GM18508 (cell line): Measurements from ENCODE around the gene CDC20.
"Not testable (repeated sequence)": the region's sequence is repeated elsewhere in the genome, so short reads cannot be mapped to it uniquely, and the experiment has no call there.

Source experiments
- ATAC-seq: cut with Tn5 transposase; IDR thresholded peaks from one replicate; pipeline ENCODE4 v1.9.1; 2021; ENCODE audit warnings: moderate number of reproducible peaks; ENCODE audit not compliant: insufficient read depth, unreplicated experiment

CDC20 gene

GRCh38 chr1:43377831-43378230 lies 19.1 kb downstream of the CDC20 start:
- no peak for ATAC-seq

DNA sequence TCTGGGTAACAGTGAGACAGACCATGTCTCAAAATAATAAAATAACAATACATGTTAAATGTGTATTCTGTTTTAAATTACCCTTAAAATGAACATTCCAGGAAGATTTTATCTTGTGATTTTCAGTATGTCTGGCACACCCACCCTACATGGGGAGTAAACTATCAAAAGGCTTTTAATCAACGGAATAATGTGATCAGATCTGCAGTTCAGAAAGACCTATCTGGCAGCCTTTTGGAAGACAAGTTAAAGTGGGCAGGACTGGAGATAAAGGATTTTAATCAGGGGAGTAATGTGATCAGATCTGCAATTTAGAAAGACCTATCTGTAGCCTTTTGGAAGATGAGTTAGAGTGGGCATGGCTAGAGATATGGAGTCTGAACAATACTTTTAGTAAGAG lies 20.7 kb downstream of the CDC20 start:
- no peak for ATAC-seq

GRCh38 chr1:43381612-43382011 lies 22.8 kb downstream of the CDC20 start:
- no peak for ATAC-seq

GRCh38 chr1:43382027-43382779 lies 23.4 kb downstream of the CDC20 start:
- ATAC-seq, result no peak

DNA sequence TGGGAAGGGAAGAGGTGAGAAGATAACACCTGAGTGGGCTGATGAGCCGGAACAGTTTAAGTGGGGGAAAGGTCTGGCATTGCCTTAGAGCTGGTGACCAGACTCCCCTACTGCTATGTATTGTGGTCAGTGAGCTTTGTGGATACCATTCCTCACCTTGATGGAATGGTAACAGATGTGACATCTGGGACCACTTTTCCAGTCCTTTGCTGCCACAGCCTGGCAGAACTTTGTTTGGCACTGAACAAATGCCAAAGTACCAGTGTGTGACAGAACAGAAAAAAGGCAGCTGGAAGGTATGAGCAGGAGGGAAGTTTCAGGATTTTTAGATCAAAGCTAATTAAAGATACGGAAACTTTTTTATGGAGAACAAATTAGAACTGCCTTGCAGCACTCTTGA lies 24.7 kb downstream of the CDC20 start:
- ATAC-seq, result no peak

GRCh38 chr1:43386676-43387075 lies 27.9 kb downstream of the CDC20 start:
- ATAC-seq, result no peak

DNA sequence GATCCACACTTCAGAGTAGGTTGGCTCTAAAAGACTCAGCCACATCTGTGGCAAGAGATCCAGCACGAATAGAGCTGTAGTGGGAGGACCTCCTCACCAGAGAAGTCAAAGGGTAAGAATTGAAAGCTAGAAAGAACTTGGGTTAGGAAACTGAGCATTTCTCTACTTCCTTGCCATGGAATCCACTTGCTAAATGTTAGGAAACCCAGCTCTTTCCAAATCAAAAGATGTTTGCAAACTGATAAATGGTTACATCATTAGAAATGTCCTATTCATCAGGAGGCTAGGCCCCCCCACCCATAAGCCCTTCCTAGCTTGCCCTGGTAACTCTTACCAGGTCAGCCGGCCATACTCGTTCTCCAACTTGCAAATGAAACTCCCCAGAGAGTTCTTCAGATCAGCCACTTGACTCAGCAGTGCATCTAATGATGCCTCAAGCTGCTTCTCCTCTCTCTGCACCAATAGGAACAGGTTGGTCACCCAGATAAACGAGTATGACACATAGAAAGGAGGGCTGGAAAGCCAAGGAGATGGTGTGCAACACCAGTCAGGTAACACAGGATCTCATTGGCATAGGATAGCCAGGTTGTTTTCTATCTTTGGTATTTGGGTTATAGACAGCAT lies 29.3 kb downstream of the CDC20 start:
- no peak for ATAC-seq

DNA sequence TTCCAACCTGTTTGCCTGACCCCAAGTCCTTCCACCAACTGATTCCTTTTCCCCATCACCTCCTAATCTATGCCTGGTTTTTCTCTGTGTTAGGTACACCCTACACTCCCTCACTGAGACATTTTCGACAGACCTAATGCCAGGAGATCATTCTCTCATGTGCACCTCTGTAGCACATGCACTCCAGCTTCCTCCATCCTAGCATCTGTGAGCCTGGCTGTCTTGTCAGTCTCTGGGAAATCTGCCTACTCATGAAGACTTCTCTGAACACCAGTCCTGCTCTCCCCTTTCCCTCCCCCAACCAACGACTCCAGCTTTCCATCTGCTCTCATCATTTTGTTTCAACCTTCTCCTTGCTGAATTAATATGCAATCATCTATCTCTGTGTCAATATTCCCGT lies 29.8 kb downstream of the CDC20 start:
- ATAC-seq, result no peak

GRCh38 chr1:43389326-43390313 lies 30.8 kb downstream of the CDC20 start, which contains the start of the genes MED8 and SZT2:
MED8 (minus strand) TSS chr1:43389800; CDS start chr1:43389764, 36 bp downstream.
SZT2 (plus strand) TSS chr1:43389899; CDS start chr1:43389969, 70 bp downstream.
- ATAC-seq, result no peak

GRCh38 chr1:43392702-43393101 lies 33.9 kb downstream of the CDC20 start:
- no peak for ATAC-seq

- no peak for ATAC-seq
Measured at GRCh38 chr1:43395523-43395922, 36.7 kb downstream of the CDC20 start.

GRCh38 chr1:43396059-43396458 lies 37.3 kb downstream of the CDC20 start:
- no peak for ATAC-seq

GRCh38 chr1:43398227-43398626 lies 39.4 kb downstream of the CDC20 start:
- no peak for ATAC-seq

DNA sequence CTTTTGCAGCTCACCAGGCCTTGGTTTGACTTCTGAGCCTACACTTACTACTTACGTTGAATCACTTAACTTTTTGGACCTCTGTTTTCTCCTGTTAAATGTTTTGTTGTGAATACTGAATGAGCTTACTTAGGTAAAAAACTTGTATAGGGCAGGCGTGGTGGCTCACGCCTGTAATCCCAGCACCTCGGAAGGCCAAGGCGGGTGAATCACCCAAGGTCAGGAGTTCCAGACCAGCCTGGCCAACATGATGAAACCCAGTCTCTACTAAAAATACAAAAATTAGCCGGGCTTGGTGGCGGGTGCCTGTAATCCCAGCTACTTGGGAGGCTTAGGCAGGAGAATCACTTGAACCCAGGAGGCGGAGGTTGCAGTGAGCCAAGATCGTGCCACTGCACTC lies 41.7 kb downstream of the CDC20 start:
- not testable (repeated sequence) for ATAC-seq

- no peak for ATAC-seq
Measured at GRCh38 chr1:43402089-43402865, 43.5 kb downstream of the CDC20 start.

- ATAC-seq, result no peak
Measured at GRCh38 chr1:43404353-43404752, 45.6 kb downstream of the CDC20 start.

GRCh38 chr1:43405219-43405875 lies 46.6 kb downstream of the CDC20 start:
- no peak for ATAC-seq

- no peak for ATAC-seq
Measured at GRCh38 chr1:43405876-43406234, 47.1 kb downstream of the CDC20 start.

- ATAC-seq, result no peak
Measured at GRCh38 chr1:43410571-43410970, 51.8 kb downstream of the CDC20 start.
